GM12872 (cell line): Measurements from ENCODE around the gene CUTA.

Experiments
- TF ChIP-seq, protein P1 (sequence below): IDR thresholded peaks from 3 replicates; pipeline ENCODE4 v1.5.1; 2011; ENCODE audit warnings: low read depth, mild to moderate bottlenecking, low read length, moderate library complexity; ENCODE audit not compliant: insufficient read depth

The CUTA gene

DNA sequence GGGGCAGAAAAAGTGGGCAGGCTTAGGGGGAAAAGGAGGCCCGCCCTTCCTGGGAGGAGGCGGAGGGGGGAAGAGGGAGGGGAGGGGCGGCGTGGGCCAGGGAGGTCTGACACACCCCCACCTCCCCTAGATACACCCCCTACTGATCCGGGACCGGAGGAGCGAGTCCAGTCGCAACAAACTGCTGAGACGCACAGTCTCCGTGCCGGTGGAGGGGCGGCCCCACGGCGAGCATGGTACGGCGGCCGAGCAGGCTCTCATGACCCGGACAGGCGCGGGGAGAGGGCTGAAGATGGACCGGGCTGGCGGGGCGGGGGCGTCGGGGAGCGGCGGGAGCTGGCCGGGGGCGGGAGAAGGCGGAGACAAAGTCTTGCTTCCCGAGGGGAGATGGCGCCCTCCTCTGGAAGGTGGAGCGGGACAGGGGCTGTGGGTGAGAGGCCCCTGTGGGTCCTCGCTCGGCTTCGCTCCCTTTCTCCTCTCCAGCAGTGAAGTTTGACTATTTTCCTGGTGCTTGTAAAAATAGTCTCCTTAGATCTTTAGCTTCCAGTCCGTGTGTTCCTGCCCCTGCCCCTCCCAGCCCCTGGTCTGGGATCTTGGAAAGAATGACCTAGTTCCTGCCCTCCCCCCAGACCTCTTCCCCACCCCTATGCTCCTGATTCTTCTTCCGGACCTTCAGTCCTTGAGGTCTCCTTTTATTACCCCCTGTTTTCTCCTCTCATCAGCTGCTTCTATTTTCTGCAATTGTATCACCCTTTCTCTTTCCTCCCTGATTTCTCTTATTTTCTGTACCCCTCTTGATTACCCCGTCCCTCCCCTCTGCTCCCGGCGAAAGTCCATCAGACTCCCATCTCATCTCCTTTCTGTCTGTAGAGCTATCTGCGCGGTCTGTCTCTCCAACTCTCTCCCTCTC lies 8.0 kb upstream of the CUTA start:
- TF ChIP-seq, protein P1, sequence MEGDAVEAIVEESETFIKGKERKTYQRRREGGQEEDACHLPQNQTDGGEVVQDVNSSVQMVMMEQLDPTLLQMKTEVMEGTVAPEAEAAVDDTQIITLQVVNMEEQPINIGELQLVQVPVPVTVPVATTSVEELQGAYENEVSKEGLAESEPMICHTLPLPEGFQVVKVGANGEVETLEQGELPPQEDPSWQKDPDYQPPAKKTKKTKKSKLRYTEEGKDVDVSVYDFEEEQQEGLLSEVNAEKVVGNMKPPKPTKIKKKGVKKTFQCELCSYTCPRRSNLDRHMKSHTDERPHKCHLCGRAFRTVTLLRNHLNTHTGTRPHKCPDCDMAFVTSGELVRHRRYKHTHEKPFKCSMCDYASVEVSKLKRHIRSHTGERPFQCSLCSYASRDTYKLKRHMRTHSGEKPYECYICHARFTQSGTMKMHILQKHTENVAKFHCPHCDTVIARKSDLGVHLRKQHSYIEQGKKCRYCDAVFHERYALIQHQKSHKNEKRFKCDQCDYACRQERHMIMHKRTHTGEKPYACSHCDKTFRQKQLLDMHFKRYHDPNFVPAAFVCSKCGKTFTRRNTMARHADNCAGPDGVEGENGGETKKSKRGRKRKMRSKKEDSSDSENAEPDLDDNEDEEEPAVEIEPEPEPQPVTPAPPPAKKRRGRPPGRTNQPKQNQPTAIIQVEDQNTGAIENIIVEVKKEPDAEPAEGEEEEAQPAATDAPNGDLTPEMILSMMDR = peak; percentile 72

DNA sequence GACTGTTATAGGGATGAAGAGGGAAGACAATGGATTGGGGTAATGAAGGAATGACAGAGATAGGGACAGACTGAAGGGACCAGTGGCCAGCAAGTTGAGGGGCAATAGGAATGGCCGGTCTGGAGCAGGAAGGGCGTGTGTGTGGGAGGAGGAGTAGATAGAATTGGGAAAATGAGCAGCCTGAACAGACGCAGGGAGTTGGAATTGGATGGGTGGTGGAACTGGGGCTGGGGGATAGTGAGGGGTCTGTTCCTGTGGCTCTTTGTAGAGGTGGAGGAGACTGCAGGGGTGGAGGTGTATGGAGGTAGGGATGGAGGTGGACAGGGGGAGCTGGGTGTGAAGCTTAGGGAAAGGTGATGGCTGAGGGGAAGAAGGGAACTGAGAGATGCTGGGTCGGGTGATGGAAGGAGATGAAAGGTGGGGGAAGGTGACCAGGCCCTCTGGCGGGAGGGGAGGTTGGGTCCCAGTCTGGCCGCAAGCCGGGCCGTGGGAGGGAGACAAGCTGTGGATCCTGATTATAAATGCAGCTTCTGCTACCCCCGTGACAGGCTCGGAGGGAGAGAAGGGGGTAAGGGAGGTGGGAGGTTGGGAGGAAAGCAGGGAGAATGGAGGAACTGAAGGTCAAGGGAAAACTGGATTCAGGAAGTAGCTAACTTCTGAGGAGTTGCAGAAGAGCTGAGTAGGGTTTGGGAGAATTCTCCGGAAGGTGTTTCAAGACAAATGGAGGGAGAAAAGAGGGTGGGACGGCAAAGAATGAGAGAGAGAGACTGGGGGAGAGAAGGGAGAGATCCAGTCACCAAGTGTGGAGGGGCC lies 7.2 kb upstream of the CUTA start:
- TF ChIP-seq, protein P1 = no peak

DNA sequence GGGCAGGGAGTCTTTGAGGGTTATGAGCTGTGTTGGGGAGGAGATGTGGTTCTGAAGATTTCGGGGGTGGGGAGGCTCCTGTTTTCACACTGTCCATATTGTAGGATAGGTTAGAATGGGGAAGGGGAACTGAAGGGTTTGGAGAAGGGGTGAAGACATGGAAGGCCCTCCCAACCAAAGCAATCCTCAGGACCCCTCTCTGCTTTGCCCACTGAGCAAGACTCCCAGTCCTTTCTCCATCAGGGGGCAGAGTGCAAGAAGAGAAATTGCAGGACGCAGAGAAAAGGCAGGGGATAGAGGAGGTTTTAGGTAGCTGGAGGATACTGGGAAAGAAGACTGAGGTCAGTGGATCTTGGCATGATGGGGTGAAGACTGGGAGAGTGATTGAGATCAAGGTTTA lies 5.9 kb upstream of the CUTA start:
- TF ChIP-seq, protein P1 = no peak

DNA sequence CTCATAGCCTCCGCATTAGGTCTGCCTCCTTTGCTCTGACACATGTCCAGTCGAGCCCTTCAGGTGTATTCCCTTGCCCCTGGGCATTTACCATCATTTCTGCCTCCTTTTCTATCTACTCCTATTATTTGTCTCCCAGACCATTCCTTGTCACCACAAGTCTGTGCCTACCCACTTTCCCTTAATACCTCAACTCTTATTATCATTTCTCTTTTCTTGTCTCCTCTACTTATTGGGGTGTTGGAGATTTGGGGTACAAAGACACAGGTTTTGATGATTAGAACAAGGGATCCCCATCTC lies 3.4 kb upstream of the CUTA start:
- TF ChIP-seq, protein P1 = no peak

DNA sequence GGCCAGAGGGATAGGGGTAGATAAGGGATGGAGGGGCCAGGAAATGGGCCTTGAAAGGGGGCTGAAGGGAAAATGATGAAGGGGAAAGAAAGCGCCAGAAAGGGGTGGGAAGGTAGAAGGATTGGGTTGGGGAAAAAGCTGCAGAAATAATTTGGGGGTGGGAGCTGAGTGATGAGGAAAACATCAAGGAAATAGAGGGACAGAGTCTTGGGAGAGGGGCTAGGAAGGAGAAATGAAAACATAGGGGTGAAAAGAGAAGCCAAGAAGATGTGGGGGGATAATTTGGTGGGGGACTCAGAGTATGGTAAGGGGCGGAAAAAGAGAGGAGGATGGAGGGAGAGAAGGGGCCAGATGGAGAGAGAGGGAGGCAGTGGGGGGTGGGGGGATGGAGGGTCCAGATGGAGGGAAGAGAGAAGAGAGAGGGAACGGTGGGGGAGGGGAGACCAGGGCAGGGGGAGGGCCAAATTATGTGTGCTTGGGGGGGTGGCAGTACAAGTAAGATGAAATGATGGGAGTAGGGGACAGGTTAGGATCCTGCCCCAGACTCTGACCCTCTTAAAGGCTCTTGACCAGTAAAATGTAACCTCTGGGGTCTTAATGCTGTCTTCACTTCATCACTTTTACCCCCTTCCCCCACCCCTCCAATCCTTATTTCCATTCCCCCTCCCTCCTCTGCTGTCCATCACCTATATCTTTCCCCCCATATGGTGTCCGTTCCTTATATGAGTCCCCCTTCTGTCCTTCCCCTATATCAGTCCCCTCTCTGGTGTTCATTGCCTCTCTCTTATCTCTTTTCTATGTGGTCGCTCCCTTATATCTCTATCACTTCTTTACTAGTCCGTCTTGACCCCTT lies 2.8 kb upstream of the CUTA start:
- TF ChIP-seq, protein P1 = no peak

DNA sequence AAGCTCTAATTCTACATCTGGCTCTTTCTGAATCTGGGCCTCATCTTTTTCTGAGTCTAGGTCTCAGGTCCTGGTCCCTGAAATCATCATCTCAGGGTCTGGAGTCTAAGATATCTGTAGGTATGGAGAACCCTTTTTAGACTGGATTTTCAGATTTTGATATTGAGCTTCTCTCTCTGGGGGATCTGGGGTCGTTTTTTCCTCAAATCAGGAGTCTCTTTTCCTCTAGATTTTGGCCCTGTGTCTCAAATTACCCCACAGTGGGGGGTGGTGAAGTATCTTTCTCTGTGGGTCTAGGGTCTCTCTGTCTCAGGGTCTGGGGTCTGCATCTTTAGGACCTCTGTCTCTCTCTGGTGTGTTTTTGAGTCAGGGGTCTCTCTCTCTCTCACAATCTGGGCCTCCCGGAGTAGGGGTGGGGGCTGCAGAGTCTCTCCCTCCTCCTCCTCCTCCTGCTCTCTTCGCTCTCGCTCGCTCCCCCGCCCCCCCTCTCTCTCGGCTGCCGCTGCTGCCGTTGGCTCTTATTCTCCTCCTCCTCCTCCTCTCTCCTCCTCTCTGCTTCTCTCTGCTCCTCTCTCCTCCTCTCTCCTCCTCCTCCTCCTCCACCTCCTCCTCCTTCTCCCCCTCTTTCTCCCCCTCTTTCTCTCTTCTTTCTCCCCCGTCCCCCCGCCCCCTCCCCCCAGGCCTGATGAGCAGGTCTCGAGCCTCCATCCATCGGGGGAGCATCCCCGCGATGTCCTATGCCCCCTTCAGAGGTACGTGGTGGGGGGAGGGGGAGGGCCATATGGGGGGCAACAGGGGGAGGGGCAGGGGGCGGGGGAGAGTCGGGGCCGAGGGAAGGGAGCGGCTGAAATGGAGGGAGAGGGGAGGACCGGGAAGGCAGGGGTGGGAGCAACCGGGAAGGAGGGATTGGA lies 1.9 kb upstream of the CUTA start, which contains the start of gene SYNGAP1:
SYNGAP1 (plus strand) TSS at position 486 of the 911 bp plus-strand sequence; CDS start at position 686, 200 bp downstream.
- TF ChIP-seq, protein P1 = no peak
